HG03135 (cell line): Measurements from ENCODE around the gene SYNE4.
"Not testable (repeated sequence)": the region's sequence is repeated elsewhere in the genome, so short reads cannot be mapped to it uniquely, and the experiment has no call there.

Source experiments
- ATAC-seq: cut with Tn5 transposase; IDR thresholded peaks from one replicate; pipeline ENCODE4 v1.9.1; 2021; ENCODE audit warnings: mild to moderate bottlenecking, moderate library complexity; ENCODE audit not compliant: unreplicated experiment

SYNE4 gene

DNA sequence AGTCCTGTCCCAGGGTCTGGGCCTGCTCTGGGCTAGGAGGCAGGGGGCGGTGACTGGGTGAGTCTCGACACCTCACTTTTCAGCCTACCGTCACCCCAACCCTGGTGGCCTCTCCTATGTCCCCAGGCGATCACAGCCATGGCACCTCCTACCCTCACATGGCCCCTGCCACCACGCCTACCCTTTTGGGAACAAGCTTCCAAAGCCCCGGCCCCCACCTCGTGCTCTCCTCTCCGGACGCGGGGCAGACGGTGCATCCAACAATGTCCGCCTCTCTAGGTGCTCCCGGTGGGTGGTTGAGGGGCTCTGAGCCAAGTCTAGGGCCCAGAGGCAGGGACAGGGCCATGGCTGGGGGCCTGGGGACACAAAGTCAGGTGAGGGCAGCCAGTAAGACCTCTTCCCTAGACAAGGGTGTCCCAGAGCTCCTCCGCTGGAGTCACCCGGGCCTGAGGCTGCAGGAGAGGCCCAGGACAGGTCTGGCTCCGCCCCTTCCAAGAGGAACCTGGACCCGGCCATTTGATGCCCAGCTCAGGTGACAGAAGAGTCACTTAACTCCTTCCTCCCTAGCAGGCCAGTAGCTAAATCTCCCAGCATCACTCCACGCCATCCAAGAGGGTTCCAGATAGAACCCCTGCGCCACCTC, at the start of gene SYNE4:
Gene SYNE4, minus strand, starts transcription at position 478 of the 643 bp plus-strand sequence. Its CDS starts 132 bp downstream, at position 346.
- no peak for ATAC-seq

DNA sequence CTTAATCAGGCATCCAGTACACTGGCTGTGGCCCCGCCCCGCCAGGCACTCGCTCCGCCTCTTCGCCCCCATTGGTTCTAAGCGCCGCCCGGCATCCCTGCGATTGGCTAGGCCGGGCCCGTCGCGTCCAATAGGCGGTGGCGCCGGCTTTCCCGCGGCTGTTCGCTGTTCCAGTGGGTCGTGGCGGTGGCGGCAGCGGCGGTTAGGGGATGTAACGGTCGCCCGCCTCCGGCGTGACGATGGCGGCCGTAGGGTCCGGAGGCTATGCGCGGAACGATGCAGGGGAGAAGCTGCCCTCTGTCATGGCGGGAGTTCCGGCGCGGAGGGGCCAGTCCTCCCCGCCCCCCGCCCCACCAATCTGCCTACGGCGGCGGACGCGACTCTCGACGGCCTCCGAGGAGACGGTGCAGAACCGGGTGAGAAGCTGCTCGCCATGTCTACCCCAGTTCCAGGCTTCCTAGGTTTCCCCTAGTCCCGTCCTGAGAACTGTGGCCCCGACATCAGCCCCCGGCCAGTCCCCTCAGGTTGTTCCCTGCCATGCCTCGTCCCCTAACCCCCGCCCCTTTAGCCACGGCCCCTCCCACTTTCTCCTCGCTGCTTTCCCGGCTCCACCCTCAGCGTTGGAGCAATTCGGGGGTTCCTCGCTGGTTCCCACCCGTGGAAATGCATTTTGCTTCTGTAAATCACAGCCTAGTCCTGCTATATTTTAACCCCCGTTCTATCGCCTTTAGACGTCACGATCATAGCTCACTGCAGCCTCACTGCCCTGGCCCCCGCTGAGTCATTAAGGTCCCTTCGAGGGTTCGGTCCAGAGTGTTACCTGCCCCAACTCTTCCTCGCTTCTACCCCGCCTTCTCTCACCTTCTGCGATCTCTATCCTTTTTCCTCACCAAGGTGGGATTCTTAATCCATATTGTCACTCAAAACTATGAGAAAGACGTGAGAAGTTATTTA, 46.4 kb upstream of the SYNE4 start, which contains the start of gene WDR62:
Gene WDR62, plus strand, starts transcription at position 165 of the 954 bp plus-strand sequence. Its CDS starts 75 bp downstream, at position 240.
- ATAC-seq, result peak; percentile 65

DNA sequence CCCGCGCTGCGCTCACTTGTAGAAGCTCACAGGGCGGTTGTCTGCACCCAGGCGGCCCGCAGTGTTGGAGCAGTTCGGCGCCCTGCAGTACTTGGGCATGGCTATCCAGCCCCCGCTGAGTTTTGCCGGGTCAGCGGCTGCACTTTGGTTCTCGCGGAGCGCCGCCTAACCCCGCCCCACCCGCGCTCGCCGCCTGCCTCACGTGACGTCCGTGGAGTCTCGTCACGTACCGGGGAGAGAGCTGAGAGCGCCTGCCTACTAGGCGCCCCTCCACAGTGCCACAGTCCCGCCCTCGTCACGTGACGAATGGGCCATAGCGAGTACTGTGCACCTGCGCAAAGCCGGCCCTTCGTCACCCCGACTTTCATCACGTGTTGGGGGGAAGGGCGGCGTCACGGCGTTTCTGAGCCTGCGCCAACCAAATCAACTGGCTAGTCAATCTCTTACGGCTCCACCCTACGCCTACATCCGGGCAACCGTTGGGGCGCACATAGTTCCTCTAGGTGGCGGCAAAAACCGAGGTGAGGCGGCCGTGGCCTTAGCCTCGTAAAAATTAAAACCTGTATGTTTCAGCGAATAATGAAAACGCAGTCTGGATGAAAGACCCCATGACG, 45.6 kb upstream of the SYNE4 start, which contains the start of gene THAP8:
Gene THAP8, minus strand, starts transcription at position 167 of the 614 bp plus-strand sequence. Its CDS starts 68 bp downstream, at position 99.
- peak; percentile 70 for ATAC-seq

- ATAC-seq, result no peak
Observed at GRCh38 chr19:36051637-36052036, 43.0 kb upstream of the SYNE4 start.

- ATAC-seq, result no peak
Observed at GRCh38 chr19:36051236-36051635, 42.6 kb upstream of the SYNE4 start.

- no peak for ATAC-seq
Observed at GRCh38 chr19:36049080-36049698, 40.6 kb upstream of the SYNE4 start.

GRCh38 chr19:36047835-36048234, 39.2 kb upstream of the SYNE4 start:
- no peak for ATAC-seq

- no peak for ATAC-seq
Observed at GRCh38 chr19:36046443-36047050, 37.9 kb upstream of the SYNE4 start.

- ATAC-seq, result no peak
Observed at GRCh38 chr19:36043952-36044351, 35.3 kb upstream of the SYNE4 start.

DNA sequence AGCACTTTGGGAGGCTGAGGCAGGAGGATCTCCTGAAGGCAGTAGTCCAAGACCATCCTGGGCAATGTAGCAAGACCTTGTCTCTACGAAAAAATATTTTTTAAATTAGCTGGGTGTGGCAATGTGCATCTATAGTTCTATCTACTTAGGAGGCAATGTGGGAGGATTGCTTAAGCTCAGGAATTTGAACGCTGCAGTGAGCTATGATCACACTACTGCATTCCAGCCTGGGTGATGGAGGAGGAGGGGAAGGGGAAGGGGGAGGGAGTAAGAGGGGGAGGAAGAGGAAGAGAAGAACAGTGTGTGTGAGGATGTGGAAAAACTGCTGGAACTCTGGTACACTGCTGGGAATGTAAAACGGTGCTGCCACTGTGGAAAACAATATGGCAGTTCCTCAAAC, 33.2 kb upstream of the SYNE4 start:
- no peak for ATAC-seq

DNA sequence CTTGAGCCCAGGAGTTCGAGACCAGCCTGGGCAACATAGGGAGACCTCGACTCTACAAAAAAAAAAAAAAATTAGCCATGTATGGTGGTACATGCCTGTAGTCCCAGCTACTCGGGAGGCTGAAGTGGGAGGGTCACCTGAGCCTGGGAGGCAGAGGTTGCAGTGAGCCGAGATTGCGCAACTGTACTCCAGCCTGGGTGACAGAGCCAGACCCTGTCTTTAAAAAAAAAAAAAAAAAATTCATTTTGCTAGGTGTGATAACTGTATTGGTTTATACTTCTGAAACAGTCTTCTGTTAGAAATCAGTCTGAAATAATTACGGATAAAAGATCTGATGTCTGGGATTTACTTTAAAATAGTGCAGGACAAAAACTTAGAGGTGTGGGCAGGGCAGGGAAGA, 32.5 kb upstream of the SYNE4 start:
- ATAC-seq, result not testable (repeated sequence)

GRCh38 chr19:36040495-36040894, 31.9 kb upstream of the SYNE4 start:
- no peak for ATAC-seq

DNA sequence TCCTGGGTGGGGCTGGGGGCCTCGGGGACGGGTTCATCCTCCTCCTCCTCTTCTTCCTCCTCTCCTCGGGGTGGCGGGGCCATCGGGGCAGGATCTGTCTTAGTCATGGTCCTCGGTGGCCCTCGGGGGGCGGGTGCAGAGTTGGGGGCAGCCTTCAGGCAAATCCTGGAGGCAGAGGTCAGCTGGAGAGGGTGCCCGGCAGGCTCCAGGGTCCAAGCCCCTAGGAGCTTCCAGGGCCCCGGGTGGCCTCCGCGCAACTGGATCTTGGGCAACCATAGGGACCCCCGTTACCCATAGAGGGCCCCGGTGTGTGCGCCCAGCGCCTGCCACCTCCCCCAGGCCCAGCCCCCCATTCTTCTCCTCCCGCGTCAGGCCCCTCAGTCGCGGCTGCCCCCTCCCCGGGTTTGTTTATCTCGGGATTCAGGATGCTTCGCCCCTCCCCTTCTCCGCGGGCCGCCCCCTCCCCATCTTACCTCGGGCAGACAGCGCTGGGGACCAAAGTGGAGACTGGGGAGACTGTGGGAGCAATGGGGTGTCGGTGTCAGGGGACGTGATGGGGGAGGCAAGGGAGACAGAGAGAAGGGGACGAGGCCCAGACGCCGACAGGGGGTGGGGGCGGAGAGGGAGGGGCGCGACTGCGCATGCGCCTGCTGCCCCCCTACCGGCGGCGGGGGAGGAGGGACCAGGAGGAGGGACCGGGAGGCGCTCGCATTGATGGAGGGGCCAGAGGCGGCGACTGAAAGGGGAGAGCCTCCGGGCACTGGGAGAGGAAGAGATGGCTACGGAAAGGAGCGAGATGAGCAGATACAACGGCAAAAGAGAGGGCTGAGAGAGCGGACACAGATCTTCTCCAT, 23.9 kb upstream of the SYNE4 start, which contains the start of gene CLIP3:
Gene CLIP3, minus strand, starts transcription at position 623 of the 854 bp plus-strand sequence. Its CDS starts 516 bp downstream, at position 107.
- ATAC-seq, result no peak

- no peak for ATAC-seq
Observed at GRCh38 chr19:36031308-36031707, 22.7 kb upstream of the SYNE4 start.

GRCh38 chr19:36030264-36031148, 21.9 kb upstream of the SYNE4 start:
- no peak for ATAC-seq

GRCh38 chr19:36028313-36029041, 19.9 kb upstream of the SYNE4 start:
- no peak for ATAC-seq

DNA sequence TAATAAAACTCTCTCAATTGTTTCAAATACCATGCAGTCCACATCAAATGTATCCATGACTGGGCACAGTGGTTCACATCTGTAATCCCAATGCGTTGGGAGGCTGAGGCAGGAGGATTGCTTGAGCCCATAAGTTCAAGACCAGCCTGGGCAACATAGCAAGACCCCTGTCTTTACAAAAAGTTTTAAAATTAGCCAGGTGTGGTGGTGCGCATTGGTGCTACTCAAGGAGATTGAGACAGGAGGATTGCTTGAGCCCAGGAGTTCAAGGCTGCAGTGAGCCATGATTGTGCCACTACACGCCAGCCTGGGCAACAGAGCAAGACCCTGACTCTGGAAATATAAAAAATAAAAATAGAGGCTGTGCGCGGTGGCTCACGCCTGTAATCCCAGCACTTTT, 19.1 kb upstream of the SYNE4 start:
- no peak for ATAC-seq
